Measurements from ENCODE around the gene DGUOK. TPM values are rescaled to one million over a fixed set of nuclear protein-coding genes. Genes with fewer than 3 reads are reported as not detected.

Gene DGUOK
- total and polyA plus RNA-seq, 2 of the 4 experiments (the other 2 are of a cell fraction) = 66.3 to 111 TPM

GRCh38 chr2:73976803-73977202 lies 50.1 kb downstream of the DGUOK start:
- H2BK20ac ChIP-seq (ENCODE audit: low read depth, low read length) = no peak overlapping the region
- H2BK15ac ChIP-seq (ENCODE audit: low read depth, low read length) = no peak overlapping the region
- H3K14ac ChIP-seq (replicated peaks; ENCODE audit: low read depth, low read length) = no peak overlapping the region
- no peaks in the 10 kb centered on the region for H4K20me1 ChIP-seq (ENCODE audit: insufficient read depth, low read length)
- ATAC-seq (ENCODE audit: low read depth) = no peak
- no peak overlapping the region for H2BK5ac ChIP-seq (ENCODE audit: low read depth, low read length, poor library complexity, severe bottlenecking)
- H3K9me3 ChIP-seq (ENCODE audit: control insufficient read depth, insufficient read depth, low read length) = no peaks in the 10 kb centered on the region
- no peak overlapping the region for H3K23ac ChIP-seq (ENCODE audit: low read depth, low read length)
- no peak overlapping the region for H3K4me2 ChIP-seq (ENCODE audit: low read depth, low read length)
- H3K9ac ChIP-seq (ENCODE audit: low read depth, low read length) = no peak overlapping the region
- no peaks in the 10 kb centered on the region; the same call in 1 of the 2 replicates for H3K27me3 ChIP-seq (ENCODE audit: control insufficient read depth, insufficient read depth, low read length)
- no peak overlapping the region for H4K5ac ChIP-seq (ENCODE audit: low read depth, low read length)
- TF ChIP-seq, protein P1, sequence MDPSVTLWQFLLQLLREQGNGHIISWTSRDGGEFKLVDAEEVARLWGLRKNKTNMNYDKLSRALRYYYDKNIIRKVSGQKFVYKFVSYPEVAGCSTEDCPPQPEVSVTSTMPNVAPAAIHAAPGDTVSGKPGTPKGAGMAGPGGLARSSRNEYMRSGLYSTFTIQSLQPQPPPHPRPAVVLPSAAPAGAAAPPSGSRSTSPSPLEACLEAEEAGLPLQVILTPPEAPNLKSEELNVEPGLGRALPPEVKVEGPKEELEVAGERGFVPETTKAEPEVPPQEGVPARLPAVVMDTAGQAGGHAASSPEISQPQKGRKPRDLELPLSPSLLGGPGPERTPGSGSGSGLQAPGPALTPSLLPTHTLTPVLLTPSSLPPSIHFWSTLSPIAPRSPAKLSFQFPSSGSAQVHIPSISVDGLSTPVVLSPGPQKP (IDR thresholded peaks at IDR 0.05; ENCODE audit: borderline replicate concordance, low read depth, low read length) = no peak
- TF ChIP-seq CEBPB (IDR thresholded peaks at IDR 0.05; ENCODE audit: low read depth, low read length) (no peak), SMC3 (IDR thresholded peaks at IDR 0.05; ENCODE audit: low read depth, low read length) (no peak)
- no peak overlapping the region for H2AK9ac ChIP-seq (replicated peaks; ENCODE audit: low read depth, low read length, poor library complexity)
- dilution Hi-C loops (cut with HindIII; ENCODE audit: low sequenced_read_pairs, unreplicated experiment) = no loop called here
- no TSS peak for BruUV-seq (replicated peaks)
- H3K56ac ChIP-seq (ENCODE audit: extremely low read depth, insufficient read depth, low read length) = no peak overlapping the region
- H3K4me1 ChIP-seq (ENCODE audit: control insufficient read depth, insufficient read depth, low read length) = peaks cover 4% of the 10 kb centered on the region
- peaks cover 8% of the 10 kb centered on the region for H3K9me1 ChIP-seq (ENCODE audit: insufficient read depth, low read length)
- H3K4me3 ChIP-seq (ENCODE audit: insufficient read depth, low read depth, low read length) = no peak overlapping the region
- ChIA-PET CTCF (no interaction called here), POLR2A (ENCODE audit: unreplicated experiment) (no interaction called here)
- H3K36me3 ChIP-seq (ENCODE audit: control insufficient read depth, insufficient read depth, low read length) = no peaks in the 10 kb centered on the region
- in situ Hi-C loops (cut with MboI; ENCODE audit: low sequenced_read_pairs) = no loop called here
- no peak overlapping the region for H2AK5ac ChIP-seq (ENCODE audit: low read depth, low read length)
- no peak overlapping the region for H3K4ac ChIP-seq (ENCODE audit: low read depth, low read length)
- no peak overlapping the region for H3K27ac ChIP-seq (ENCODE audit: insufficient read depth, low read length)
- no peak overlapping the region for H2BK120ac ChIP-seq (ENCODE audit: low read depth, low read length)
- H3K18ac ChIP-seq (ENCODE audit: low read depth, low read length) = no peak overlapping the region
- no peak for DNase-seq
- H3K79me1 ChIP-seq (ENCODE audit: low read depth in 1 of 2, low read length in 2 of 2) = no peaks in the 10 kb centered on the region
- no peak overlapping the region for H4K91ac ChIP-seq (ENCODE audit: insufficient read depth, low read depth, low read length)
- intact Hi-C loops (cut with micrococcal nuclease) = no loop called here
- no peak overlapping the region for H4K8ac ChIP-seq (ENCODE audit: low read depth in 2 of 2, low read length in 2 of 2)
- WGBS, 2 experiments (ENCODE audit: extremely low coverage in 2 of 2, insufficient read length in 1 of 2) = no CpG with 5 or more reads among the region's 1 CpG
- H2AFZ ChIP-seq (replicated peaks; ENCODE audit: low read length, poor library complexity) = no peak overlapping the region

Data from IMR-90 (cell line).